Duodenal mucosa (tissue), 2 donors: ENCODE measurements around the gene CDK14.
"Not testable (repeated sequence)": the region's sequence is repeated elsewhere in the genome, so short reads cannot be mapped to it uniquely, and the experiment has no call there.

ENCODE experiments used
- H3K27ac ChIP-seq: one replicate; pipeline ENCODE4 v1.7.0; 2013; ENCODE audit warnings: low read depth, low read length
- H3K27me3 ChIP-seq, 2 donors: one replicate each; pipeline ENCODE4 v1.7.0; 2013; ENCODE audit warnings: low read length in 2 of 2, control low read depth in 1 of 2; ENCODE audit not compliant: insufficient read depth in 2 of 2, control insufficient read depth in 1 of 2
- H3K36me3 ChIP-seq, 2 donors: one replicate each; pipeline ENCODE4 v1.7.0; 2013; ENCODE audit warnings: low read length in 2 of 2, control low read depth in 1 of 2; ENCODE audit not compliant: insufficient read depth in 2 of 2, control insufficient read depth in 1 of 2
- H3K4me1 ChIP-seq, 2 donors: one replicate each; pipeline ENCODE4 v1.7.0; 2013; ENCODE audit warnings: low read length in 2 of 2, control low read depth in 1 of 2; ENCODE audit not compliant: insufficient read depth in 2 of 2, control insufficient read depth in 1 of 2
- H3K4me3 ChIP-seq, 2 donors: one replicate each; pipeline ENCODE4 v1.7.0; 2013; ENCODE audit warnings: low read length in 2 of 2, low read depth in 1 of 2
- H3K9ac ChIP-seq, 2 donors: one replicate each; pipeline ENCODE4 v1.7.0; 2013; ENCODE audit warnings: low read length in 2 of 2, low read depth in 1 of 2
- H3K9me3 ChIP-seq, 2 donors: one replicate each; pipeline ENCODE4 v1.7.0; 2013; ENCODE audit warnings: low read length in 2 of 2, control low read depth in 1 of 2; ENCODE audit not compliant: control insufficient read depth in 1 of 2

CDK14 gene

GRCh38 chr7:90792301-90792700 lies 196.2 kb downstream of the CDK14 start:
- Histone ChIP-seq H3K9ac (no peak overlapping the region), H3K4me3 (no peak overlapping the region), H3K27me3 (no peaks in the 10 kb centered on the region), H3K9me3 (peaks cover 0 to 4% of the 10 kb centered on the region in 2 donors), H3K4me1 (no peaks in the 10 kb centered on the region), H3K36me3 (no peaks in the 10 kb centered on the region), H3K27ac (no peak overlapping the region)

DNA sequence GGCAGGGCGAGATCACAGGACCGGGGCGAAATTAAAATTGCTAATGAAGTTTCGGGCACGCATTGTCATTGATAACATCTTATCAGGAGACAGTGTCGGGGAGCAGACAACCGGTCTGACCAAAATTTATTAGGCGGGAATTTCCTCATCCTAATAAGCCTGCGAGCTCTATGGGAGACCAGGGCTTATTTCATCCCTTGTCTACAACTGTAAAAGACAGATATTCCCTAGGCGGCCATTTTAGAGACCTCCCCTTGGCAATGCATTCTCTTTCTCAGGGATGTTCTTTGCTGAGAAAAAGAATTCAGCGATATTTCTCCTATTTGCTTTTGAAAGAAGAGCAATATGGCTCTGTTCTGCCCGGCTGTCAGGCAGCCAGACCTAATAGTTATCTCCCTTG lies 198.1 kb downstream of the CDK14 start:
- not testable (repeated sequence) for H3K36me3 ChIP-seq, H3K27ac ChIP-seq, H3K4me3 ChIP-seq, H3K27me3 ChIP-seq, H3K4me1 ChIP-seq, H3K9me3 ChIP-seq, H3K9ac ChIP-seq

DNA sequence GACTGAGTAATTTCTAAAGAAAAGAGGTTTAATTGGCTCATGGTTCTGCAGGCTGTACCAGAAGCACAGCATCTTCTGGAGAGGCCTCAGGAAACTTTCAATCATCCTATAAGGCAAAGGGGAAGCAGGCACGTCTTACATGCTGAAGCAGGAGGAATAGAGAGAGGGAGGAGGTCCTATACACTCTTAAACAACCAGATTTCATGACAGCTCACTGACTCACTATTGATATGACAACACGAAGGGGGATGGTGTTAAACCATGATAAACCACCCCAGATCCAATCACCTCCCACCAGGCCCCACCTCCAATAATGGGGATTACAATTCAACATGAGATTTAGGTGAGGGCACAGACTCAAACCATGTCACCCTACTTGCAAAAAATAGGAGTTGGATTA lies 201.5 kb downstream of the CDK14 start:
- Histone ChIP-seq H3K27ac (no peak overlapping the region), H3K4me1 (no peaks in the 10 kb centered on the region), H3K9ac (no peak overlapping the region), H3K4me3 (no peak overlapping the region), H3K36me3 (no peaks in the 10 kb centered on the region), H3K27me3 (no peaks in the 10 kb centered on the region), H3K9me3 (peaks cover 0 to 4% of the 10 kb centered on the region in 2 donors)

DNA sequence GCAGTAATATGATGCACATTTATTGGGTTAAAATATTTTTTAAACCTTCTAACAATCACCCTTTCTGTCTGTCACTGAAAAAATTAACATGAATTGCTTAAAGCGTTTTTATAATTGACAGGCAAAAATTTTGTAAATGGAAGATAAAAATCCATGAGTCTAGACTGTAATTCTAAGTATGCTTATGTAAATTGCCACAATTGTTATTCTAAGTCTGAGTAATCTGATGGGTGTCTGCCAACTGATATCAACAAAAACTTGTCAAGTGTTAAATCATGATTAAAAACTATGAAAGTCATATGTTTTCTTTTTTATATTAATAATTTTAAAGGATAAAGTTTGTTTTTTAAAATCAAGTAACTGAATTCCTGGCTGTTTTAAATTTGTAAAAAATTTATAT lies 208.2 kb downstream of the CDK14 start:
- H3K9me3 ChIP-seq, result no peaks in the 10 kb centered on the region
- H3K4me3 ChIP-seq, result no peak overlapping the region
- H3K9ac ChIP-seq, result no peak overlapping the region
- H3K36me3 ChIP-seq, result no peaks in the 10 kb centered on the region
- no peaks in the 10 kb centered on the region for H3K27me3 ChIP-seq
- H3K27ac ChIP-seq, result no peak overlapping the region
- no peaks in the 10 kb centered on the region for H3K4me1 ChIP-seq

GRCh38 chr7:90815552-90815951 lies 219.4 kb downstream of the CDK14 start:
- H3K4me3 ChIP-seq, H3K9ac ChIP-seq, H3K27me3 ChIP-seq, H3K36me3 ChIP-seq, H3K4me1 ChIP-seq, H3K27ac ChIP-seq, H3K9me3 ChIP-seq: not testable (repeated sequence)

- Histone ChIP-seq H3K27me3 (no peaks in the 10 kb centered on the region), H3K4me3 (no peak overlapping the region), H3K9me3 (no peaks in the 10 kb centered on the region), H3K9ac (no peak overlapping the region), H3K27ac (no peak overlapping the region), H3K36me3 (no peaks in the 10 kb centered on the region), H3K4me1 (no peaks in the 10 kb centered on the region)
Observed at GRCh38 chr7:90816511-90817142, 220.5 kb downstream of the CDK14 start.

GRCh38 chr7:90817151-90817550 lies 221.0 kb downstream of the CDK14 start:
- no peak overlapping the region for H3K4me3 ChIP-seq
- no peaks in the 10 kb centered on the region for H3K27me3 ChIP-seq
- no peak overlapping the region for H3K27ac ChIP-seq
- H3K9me3 ChIP-seq, result no peaks in the 10 kb centered on the region
- H3K4me1 ChIP-seq, result no peaks in the 10 kb centered on the region
- no peaks in the 10 kb centered on the region for H3K36me3 ChIP-seq
- H3K9ac ChIP-seq, result no peak overlapping the region

- Histone ChIP-seq H3K27ac (no peak overlapping the region), H3K27me3 (no peaks in the 10 kb centered on the region), H3K9ac (no peak overlapping the region), H3K4me3 (no peak overlapping the region), H3K36me3 (no peaks in the 10 kb centered on the region), H3K9me3 (no peaks in the 10 kb centered on the region), H3K4me1 (no peaks in the 10 kb centered on the region)
Observed at GRCh38 chr7:90817846-90818245, 221.7 kb downstream of the CDK14 start.

DNA sequence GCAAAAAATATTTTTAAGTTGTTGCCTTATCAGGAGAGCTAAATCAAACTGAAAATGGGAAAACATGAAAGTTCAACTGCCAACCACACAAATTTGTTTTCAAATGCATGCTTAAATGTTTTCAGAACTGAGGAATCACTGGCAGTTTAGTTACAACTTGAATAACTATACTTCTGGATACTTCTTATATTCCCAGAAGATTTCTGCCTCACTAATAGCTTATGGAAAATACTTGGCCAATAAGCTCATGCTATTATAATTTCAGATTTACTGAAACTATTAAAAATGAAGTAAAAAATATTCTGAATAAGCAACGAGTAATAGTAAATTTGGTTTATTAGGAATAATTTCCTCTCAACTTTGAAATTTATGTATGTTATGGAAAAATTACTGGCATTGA lies 222.2 kb downstream of the CDK14 start:
- Histone ChIP-seq H3K4me3 (no peak overlapping the region), H3K4me1 (no peaks in the 10 kb centered on the region), H3K9me3 (no peaks in the 10 kb centered on the region), H3K27ac (no peak overlapping the region), H3K9ac (no peak overlapping the region), H3K36me3 (no peaks in the 10 kb centered on the region), H3K27me3 (no peaks in the 10 kb centered on the region)

GRCh38 chr7:90821961-90822620 lies 226.0 kb downstream of the CDK14 start:
- Histone ChIP-seq H3K27me3 (no peaks in the 10 kb centered on the region), H3K36me3 (no peaks in the 10 kb centered on the region), H3K9me3 (no peaks in the 10 kb centered on the region), H3K4me1 (no peaks in the 10 kb centered on the region), H3K4me3 (no peak overlapping the region), H3K27ac (no peak overlapping the region), H3K9ac (no peak overlapping the region)
